Astrocyte of the spinal cord (primary cell): ENCODE measurements around the gene KRCC1.

Experiments
- DNase-seq: peaks from one replicate; pipeline ENCODE4 v3.0.0; 2011; ENCODE audit warnings: low read depth, low spot score
- H3K4me3 ChIP-seq: 2 replicates; pipeline ENCODE4 v1.5.1; 2011; ENCODE audit warnings: low read depth, mild to moderate bottlenecking, low read length, moderate library complexity
- CTCF ChIP-seq: IDR thresholded peaks from 2 replicates; pipeline ENCODE4 v1.5.1; 2012; ENCODE audit warnings: low read depth, mild to moderate bottlenecking, low read length, inconsistent platforms
- in situ Hi-C: cut with HindIII; loops from 2 replicates; pipeline ENCODE4 v1.10.0; 2017; ENCODE audit warnings: low sequenced_read_pairs

Gene KRCC1

GRCh38 chr2:88016086-88016959 is 39.3 kb downstream of the KRCC1 start, which contains the start of gene RNU2-63P:
TSS of gene RNU2-63P (minus strand) at chr2:88016547.
- peak within 1 kb of the TSS; percentile 75 for H3K4me3 ChIP-seq
- in situ Hi-C loops: no loop called here
- TF ChIP-seq CTCF: no peak
- DNase-seq: peak; percentile 95

GRCh38 chr2:88011011-88011410 is 44.6 kb downstream of the KRCC1 start:
- DNase-seq: no peak
- in situ Hi-C loops: no loop called here
- no peak for TF ChIP-seq CTCF

GRCh38 chr2:88010136-88010535 is 45.4 kb downstream of the KRCC1 start:
- no peak for DNase-seq
- in situ Hi-C loops: no loop called here
- no peak overlapping the region for H3K4me3 ChIP-seq
- no peak for TF ChIP-seq CTCF

More at GRCh38 chr2:88011011-88011410, 44.6 kb downstream of the KRCC1 start:
- no peak overlapping the region for H3K4me3 ChIP-seq

- no peak for TF ChIP-seq CTCF
- no peak overlapping the region for H3K4me3 ChIP-seq
- in situ Hi-C loops: no loop called here
- DNase-seq: no peak
Observed at GRCh38 chr2:88006912-88007439, 48.6 kb downstream of the KRCC1 start.

- H3K4me3 ChIP-seq: no peak overlapping the region
- in situ Hi-C loops: no loop called here
- DNase-seq: no peak
- no peak for TF ChIP-seq CTCF
Observed at GRCh38 chr2:88005776-88006175, 49.8 kb downstream of the KRCC1 start.

GRCh38 chr2:88003074-88003755 is 52.4 kb downstream of the KRCC1 start:
- in situ Hi-C loops: no loop called here
- DNase-seq: peak; percentile 16
- no peak for TF ChIP-seq CTCF
- H3K4me3 ChIP-seq: peak overlapping the region; percentile 5
